HG03442 (cell line): ENCODE data around the gene TFEB.
"Not testable (repeated sequence)": the region's sequence is repeated elsewhere in the genome, so short reads cannot be mapped to it uniquely, and the experiment has no call there.

ENCODE experiments used
- ATAC-seq: cut with Tn5 transposase; IDR thresholded peaks from one replicate; pipeline ENCODE4 v1.9.1; 2021; ENCODE audit warnings: mild to moderate bottlenecking, moderate library complexity; ENCODE audit not compliant: unreplicated experiment

Gene TFEB

DNA sequence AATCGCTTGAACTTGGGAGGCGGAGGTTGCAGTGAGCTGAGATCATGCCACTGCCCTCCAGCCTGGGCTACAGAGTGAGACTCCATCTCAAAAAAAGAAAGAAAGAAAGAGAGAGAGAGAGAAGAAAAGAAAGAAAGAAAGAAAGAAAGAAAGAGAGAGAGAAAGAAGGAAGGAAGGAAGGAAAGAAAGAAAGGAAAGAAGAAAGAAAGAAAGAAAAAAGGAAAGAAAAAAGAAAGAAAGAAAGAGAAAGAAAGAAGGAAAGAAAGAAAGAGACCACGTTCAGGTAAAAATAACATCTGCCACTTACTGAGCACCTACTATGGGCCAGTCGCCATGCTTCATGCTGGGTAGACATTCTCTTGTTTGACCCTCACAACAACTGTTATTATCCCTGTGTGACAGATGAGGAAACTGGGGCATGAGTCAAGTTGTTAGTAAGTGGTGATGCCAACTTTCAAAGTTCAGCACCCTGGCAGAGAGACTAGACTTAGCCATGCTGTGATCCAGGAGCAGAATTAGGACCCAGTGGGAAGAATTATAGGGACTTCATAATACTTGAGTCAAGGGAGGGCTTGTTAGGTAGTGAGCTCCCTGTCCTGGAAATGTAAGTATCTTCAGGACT, 30.7 kb upstream of the TFEB start:
- ATAC-seq = not testable (repeated sequence)

DNA sequence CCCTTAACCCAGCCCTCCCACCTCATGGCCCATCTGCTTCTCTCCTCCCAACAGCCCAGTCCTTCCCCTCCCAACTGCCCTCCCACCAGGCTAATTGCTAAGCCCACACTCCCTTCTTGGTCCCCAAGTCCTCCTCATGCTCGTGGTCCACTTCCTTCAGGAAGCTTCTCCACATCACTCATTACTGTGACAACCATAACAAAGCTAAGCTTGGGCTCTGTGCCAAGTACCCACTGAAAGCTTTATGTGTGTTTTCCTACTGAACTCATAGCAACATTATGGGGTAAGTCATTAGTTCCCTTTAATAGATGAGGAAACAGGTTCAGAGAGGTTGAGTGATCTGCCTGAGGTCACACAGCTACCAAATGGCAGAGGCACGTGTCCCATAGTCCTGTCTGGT, 28.1 kb upstream of the TFEB start:
- ATAC-seq = no peak

DNA sequence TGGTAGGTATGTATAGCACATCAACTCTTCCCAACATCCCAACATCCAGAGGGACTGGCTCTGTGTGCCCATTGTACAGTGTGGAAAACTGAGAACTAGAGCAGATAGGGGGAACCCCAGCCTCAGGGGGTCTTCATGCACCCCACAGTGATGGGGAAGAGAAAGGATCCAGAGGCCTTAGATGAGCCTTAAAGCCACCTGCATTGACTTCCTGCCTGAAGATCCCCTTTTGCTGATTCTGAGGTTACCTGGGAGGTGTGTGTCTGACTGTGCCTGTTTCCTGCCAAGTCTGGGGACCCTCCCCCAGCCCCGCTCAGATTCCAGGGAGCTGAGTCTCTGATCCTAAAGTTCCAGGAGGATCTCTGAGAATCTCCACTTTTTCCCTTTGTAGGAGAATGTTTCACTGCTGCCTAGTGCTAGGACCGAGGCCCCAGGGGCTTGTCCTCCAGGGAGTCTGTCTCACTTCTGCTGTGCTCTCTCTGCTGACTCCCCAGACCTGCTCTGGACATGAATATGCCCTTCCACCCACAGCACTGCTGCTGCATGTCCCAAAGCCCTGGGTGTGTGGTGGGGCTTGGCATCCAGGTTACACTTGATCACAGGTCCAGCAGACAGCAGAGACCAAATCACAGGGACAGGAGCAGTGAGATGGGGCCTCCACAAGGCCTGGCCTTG, 24.6 kb upstream of the TFEB start:
- ATAC-seq = no peak

DNA sequence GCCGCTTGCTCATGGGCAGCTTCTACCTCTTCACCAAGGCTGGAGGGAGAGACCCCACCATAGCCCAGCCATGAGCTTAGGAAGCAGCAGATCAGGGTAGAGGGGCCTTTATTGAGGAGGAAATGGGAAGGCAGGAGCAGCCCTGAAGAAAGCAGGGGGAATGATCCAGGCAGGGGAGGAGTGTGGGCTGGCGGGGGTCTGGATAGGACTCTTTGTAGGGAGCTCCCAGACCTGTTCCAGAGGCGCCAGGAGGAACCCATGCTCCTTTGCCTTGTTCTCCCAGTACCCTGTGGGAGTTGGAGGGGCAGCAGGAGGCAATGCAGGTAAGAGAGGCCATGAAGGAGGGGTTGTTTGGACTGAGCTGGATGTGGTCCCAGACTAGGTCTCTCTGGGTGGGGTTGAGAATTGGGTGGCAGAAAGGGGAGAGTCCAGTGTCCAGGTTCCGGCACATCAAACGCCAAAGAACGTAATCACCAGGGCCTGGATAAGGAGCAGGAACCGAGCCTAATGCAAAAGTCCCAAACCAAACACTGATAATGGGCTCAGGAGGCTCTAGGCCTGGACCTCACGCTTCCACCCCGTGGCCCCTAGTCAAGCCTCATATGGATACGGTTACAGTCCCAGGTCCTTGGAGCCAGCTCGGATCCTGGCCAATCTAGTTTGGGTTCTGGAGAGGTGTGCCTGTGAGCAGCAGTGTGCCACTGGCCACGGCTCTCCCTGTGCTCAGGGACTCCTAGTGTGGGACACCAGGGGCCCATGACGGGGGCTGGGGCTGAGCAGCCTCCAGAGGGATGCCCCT, 23.9 kb upstream of the TFEB start:
- no peak for ATAC-seq

DNA sequence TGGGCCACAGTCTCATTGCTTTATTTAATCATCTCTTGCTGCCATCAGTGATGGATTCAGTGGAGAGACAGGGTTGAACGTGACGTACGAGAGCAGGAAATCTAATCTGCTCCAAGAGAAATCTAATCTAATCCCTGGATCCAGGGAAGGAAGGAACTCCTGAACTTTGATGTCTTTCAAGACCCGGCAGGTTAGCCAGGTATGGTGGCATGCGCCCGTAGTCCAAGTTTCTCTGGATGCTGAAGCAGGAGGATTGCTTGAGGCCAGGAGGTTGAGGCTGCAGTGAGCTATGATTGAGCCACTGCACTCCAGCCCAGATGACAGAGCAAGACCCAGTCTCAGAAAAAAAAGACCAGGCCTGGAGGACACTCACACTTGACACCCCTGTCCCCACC, 23.2 kb upstream of the TFEB start:
- ATAC-seq = no peak

DNA sequence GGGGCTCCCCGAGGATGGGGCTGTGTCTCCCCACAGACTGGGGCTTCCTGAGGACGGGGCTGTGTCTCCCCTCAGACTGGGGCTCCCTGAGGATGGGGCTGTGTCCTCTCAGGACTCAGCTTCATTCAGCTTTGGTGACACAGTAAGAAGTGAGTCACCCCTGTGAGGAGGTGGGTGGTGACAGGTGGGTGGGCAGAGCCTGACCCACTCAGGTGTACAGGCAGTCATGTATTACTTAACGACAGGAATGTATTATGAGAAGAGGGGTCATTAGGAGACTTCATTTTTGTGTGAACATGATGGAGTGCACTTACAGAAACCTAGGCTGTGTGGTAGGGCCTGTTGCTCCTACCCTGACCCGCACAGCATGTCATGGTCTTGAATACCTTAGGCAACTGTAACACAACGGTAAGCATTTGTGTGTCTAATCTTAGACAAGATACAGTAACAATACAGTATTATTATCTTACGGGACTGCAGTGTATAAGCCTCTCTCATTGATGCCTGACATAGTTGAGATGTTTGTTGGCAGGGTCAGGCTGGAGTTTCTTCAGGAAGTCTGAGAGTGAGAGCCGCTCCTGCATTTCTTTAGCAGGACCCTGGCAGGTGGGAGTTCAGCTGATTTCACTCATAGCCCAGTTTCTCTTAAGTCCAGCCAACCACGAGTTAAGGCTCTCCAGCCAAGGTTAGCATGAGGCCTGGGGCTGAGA, 22.7 kb upstream of the TFEB start:
- no peak for ATAC-seq

DNA sequence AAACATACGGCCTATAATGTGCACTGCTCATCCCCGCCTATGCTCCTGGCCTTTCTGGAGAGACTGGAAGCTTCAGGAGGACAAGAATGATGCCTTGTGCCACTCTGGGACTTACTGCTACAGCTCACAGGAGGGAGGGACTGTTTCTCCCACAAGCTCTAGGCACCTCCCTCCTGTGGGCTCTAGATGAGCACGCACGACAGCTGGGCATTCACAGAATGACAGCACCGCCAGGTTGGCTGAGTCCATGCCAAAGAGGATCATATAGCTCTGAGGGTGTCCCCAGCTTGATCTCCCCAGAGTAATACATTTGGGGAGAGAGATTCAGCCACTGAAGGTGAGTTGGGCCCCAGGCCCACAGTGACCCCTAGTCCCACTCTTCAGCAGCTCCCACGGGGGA, 21.9 kb upstream of the TFEB start:
- no peak for ATAC-seq

DNA sequence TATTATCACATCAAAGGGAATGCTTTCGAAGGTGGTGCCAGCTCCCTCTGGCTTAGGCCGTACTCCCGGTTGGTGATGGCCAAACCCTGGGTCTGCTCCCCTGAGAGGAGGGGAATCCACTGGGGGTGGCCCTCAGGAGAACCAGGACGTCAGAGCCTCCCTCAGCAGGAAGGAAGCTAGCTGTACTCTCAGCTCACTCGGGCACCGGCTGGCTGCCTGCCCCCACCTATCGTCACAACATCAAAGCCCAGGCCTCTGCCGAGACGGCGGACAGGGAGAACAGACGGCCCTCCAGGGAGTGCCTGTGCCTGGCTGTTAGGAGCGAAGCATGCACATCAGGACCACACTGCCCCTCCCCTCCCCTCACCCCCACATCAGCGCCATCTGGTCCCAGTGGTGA, 20.9 kb upstream of the TFEB start:
- no peak for ATAC-seq

DNA sequence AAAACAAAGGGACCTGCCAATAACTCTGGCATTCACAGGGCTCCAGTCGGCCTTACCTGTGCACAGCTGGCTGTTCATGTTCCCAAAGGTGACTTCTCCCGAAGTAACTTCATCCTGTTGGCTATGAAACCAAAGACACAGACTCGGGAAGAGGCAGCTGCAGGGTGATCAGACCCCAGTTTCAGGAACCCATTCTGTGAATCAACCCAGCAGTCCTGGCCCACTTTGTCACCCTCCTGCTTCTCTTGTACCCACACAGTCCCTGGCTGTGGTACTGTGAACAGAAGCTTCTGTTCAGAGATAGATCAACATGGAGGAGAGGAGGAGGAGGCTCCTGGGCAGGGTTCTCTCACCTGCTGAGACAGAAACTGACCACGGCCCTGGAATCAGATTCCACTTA, 20.5 kb upstream of the TFEB start:
- no peak for ATAC-seq

DNA sequence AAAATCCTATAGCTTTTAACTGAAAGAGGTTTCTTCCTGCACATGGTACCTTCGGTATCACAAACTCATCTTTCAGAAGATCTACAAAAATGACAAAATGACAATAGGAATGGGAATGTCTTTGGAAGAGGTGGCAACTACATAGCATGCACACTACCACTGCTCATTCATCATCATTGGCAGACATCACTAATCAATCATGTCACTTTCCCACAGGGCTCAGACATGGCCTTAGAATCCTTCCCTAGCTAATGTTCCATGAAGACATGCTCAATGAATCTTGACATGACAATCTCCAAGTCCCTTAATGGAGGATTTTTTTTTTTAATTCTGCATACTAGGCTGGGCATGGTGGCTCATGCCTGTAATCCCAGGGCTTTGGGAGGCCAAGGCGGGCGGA, 15.0 kb upstream of the TFEB start:
- no peak for ATAC-seq

DNA sequence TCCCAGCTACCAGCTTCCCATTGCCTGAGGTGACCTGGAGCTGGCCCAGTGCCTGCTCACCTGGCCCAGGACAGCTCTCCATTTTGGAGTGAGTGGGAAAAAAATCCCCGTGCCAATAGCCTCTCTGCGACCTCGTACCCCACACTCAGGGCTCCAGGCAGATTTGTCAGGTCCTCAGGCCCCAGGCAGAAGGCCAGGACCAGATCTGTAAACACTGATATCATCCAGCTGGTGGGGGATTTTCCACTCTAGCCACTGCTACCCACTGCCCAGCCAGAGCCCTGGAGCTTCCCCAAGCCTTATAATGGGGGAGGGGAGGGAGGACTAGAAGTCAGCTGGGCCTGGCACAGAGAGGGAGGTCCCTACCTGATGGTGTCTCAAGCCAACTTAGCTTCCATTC, 13.1 kb upstream of the TFEB start:
- ATAC-seq = no peak

DNA sequence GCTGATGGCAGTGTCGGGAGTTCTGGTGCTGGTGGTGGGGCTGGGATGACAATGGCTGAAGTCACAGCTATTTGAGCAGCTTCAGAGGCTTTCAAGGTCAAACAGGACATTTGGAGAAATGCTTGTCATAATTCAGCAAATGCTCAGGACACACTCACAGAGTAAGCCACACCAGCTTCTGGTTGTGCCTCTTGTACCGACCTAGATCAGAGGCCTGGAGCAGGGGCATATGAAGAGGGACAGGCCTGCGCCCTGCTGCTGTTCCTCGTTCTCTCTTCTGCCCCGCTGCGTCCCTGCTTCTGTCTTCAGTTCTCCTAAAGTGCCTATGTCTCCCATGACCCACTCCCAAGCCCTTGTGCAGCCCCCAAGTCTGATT, 12.7 kb upstream of the TFEB start:
- no peak for ATAC-seq

DNA sequence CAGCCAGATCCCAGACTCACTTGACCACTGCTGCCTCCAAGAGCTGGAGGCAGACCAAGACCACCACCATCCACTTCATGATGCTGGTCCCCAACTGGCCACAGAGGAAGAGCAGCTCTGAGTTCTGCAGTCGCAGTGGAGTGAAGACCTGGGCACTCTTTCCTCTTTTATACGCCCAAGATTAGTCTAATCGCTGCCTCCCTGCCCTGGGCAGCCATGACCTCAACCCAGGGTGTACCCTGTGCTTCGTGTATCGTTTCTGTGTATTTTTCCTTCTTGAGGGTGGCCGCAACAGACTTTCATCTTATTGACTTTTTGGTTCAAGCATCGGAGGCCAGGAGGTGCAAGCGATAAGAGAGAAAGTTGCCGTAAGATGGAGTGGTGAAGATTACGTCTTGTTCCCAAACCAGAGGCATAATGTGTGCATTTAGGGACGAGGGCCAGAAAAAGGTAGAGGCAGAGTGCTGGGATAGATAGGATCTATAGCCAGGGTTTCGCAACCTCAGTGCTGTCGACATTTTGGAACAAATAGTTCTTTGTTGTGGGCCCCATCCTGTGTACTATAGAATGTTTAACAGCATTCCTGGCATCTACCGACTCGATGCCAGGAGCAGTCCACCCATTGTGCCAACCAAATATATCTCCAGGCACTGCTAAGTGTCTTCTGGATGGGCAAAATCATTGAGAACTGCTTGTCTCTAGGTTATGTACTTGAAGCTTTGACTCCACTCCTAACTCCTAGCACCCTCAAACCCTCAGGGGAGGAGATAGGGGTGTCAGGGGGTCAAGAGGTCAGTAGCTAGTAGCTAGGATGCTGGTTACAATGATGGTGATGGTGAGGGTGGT, 12.1 kb upstream of the TFEB start, which contains the start of gene PGC:
Gene PGC, minus strand, starts transcription at position 142 of the 846 bp plus-strand sequence. Its CDS starts 63 bp downstream, at position 79.
- ATAC-seq = no peak

DNA sequence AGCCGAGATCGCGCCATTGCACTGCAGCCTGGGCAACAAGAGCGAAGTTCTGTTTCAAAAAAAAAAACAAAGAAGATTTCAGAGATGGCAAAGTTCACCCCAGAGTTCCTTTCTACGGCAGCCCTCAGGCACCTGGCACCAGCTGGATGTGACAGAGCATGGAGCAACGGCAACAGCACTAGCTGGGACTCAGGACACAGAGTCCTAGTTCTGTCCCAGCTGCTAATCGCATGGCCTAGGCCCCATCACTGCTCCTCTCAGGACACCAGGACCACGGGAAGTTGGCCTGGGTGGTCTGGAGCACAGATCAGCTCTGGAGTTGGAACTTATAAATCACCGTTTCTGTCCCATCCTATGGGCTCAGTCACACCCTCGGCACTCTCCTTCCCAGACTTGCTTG, 10.7 kb upstream of the TFEB start:
- no peak for ATAC-seq

DNA sequence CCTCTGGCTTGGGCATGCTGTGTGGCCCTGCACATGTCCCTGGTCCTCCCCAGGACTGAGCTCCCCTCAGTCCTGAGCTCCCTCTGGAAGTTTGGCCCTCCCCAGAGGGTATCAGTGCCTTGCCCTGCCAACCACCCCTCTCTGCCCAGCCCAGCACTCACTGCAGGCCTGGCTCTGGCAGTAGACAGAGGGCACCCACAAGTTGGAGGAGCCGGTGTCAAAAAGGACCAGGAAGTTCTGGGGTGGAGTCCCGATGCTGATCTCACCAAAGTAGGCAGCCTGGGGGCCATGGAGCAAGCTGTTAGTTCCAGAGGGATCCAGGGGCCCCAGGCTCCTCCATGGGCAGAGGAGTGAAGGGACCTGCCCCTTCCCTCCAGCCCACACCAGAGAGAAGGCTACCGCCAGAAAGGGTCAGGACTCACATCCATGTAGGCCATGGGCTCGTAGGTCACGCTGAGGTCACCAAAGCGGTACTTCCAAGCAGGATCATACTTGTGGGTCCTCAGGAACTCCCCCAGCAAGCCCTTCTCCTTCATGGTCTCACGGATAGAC, 8.9 kb upstream of the TFEB start:
- no peak for ATAC-seq

DNA sequence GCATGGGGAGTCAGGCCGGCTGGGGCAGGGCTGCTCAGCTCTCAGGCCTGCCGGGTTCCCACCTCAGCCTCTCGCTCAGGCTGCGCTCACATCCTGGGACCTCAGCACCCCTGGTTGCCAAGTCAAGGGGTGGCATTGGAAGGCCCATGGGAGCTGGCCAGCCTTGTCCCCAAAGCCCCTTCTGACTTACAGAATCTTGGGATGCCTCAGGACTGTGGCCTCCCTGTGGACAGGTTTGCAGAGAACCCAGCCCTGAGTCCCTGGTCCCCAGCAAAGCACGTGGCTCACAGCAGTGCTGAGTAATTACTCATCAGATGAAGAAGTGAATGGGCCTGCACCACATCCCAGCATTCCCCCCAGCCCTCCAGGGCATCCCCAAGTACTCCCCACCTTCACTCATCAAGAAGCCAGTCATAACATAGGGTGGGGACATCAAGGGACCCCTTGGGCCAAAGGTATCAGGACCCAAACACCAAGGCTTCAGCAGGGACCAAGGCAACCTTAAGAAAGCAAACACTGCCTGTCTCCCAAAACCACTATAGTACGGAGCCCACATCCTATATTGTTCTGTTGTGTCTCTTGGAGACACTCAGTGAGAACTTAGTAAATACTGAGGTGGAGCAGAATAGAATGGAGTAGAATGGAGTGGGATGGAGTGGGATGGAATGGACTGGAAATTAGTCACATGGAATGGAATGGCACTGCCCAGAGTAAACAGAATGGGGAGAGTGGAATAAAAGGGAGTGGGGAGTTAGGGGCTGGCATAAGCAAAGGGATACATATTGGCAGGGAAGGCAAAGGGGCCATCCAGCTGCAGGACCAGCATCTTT, 8.2 kb upstream of the TFEB start:
- ATAC-seq = no peak

DNA sequence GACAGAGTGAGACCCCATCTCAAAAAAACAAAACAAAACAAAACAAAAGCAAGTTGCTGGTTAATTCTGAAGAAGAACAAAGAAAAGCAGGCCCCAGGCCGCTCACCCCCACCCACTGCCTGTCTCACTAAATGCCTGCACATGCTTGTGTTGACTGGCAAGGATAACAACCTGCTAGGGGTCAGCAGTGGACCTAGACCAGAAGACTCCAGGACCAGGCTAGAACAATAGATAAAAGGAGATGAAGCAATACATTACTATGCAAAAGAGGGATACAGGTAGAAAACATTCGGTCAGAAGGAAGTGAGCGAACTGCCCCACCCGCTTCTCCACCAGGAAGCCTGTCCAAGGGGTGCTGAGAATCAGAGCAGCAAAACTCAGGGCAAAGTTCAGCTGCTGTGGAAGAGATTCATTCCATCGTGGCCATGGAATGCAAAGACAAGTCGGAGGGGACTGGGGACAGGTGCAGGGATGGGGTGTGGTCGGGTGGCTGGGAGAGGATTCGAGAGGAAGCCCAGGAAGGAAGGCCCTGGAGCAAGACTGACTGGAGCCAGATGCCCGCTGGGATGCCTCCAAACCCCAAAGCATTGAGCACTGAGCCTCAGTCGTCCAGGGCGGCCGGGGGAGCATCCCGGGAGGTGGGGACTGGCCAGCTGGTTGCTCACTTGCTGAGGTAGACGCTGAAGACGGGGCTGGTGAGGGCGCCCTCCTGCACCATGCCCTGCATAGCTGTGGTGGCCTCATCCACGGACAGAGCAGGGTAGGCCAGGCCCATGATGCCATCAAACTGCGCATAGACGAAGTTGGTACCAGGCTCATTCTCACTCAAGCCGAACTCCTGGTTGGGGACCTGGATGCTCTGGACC, 6.5 kb upstream of the TFEB start:
- no peak for ATAC-seq

DNA sequence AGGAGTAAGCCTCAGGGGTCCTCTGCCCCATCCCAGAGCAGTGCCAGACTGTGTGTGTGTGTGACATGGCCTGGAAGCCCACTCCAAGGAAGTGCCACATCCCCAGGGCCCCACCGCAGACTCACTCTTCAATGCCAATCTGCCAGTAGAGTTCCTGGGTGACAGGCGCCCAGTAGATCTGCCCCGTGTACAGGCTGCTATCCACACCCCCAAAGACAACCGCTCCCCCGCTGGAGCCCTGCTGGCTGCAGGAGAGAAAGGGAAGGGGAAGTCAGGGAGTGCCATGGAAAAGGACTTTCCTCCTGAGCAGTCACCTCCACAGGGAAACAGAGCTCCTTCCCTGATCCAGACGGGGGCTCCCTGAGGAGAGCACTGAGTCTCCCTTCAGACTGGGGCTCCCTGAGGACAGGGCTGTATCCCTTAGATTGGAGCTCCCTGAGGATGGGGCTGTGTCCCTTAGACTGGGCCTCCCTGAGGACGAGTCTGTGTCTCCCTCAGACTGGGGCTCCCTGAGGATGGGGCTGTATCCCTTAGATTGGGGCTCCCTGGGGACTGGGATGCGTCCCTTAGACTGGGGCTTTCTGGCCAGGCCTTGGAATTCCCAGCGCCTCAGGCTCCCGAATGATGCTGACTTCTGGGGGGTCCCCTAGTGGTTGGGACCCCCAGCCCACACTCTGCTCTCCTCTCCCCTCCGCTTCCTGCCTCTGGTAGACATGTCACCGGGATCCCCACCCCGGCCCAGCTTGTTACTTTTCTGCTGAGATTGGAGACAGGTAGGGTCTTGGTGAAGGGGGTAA, 5.2 kb upstream of the TFEB start:
- no peak for ATAC-seq
